ENCODE results near the gene MAN1C1.

The MAN1C1 gene

GRCh38 chr1:25616095-25616986 is at the start of gene MAN1C1:
MAN1C1 (plus strand) TSS chr1:25616791; CDS start chr1:25617798, 1,007 bp downstream.
- peak; percentile 95 for DNase-seq

GRCh38 chr1:25567710-25568089 is 48.9 kb upstream of the MAN1C1 start:
- no peak for DNase-seq

- DNase-seq: no peak
Observed at GRCh38 chr1:25568090-25568833, 48.3 kb upstream of the MAN1C1 start.

DNA sequence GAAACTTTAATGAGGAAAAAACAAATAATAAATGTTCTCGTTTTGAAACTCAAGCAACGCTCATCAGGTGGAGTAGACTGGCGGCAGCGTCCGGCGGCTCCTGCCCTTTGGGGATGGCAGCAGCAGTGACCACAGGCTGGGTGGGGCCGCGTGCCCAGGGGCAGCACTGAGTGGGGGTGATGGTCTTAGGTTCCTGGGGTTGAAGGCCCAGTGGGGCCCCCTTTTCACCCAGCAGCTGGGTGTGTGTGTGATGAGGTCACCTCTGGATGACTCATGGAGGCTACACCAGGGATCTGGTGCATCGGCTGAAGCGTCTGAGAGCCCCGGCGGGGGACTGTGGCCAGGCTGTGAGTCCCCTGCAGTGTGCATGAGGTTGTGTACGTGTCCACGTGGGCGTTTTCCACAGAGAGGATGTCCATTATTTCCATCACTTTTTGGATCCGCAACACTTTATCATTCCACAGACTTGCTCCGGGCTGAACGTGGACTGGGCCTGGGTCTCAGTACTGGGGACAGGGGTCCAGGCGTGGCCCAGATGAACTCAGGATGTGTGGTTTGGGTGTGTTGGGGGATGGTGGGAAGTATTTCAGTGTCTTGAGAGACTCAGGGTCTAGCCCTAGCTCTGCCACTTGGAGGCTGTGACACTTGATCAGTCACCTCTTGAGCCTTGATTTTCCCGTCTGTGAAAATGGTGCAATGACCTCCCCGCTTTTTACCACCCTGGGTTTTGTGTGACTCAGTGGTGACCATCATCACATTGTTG is 47.6 kb upstream of the MAN1C1 start:
- DNase-seq: no peak

DNA sequence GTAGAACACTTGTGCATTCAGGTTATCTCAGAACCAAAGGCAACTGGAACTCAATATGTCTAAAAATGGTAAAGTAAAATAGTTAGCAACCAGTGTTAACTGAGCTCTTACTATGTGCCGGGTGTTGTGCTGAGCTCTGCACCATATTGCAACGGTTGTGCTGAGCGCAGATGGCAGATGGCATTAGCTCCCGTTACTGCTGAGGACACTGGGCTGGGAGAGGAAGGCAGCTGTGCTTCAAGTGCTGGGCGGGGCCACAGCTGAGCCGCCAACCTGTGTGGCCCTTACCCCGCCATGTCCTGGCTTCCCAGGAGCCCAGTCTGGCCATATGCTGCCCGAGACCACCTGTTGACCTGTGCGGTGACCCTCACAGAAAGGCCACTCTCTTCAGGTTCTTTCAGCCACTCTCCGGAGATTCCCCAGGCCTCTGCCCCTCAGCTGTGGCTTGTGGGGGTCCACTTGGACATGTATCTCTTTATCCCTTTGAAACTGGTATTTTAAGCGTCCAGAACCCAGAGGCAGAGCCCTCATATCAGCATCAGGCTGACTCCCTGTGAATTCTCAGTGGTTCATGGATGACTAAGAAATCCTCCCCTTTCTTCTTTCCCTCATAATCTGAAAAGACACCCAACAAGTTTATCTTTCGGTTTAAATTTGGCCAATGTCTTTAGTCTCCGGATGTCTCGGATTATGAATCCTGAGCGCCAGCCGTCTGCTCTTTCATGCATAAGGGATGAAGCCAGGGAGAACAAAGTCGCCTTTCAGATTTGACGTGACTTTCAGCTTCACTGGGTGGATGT is 46.8 kb upstream of the MAN1C1 start:
- no peak for DNase-seq

DNA sequence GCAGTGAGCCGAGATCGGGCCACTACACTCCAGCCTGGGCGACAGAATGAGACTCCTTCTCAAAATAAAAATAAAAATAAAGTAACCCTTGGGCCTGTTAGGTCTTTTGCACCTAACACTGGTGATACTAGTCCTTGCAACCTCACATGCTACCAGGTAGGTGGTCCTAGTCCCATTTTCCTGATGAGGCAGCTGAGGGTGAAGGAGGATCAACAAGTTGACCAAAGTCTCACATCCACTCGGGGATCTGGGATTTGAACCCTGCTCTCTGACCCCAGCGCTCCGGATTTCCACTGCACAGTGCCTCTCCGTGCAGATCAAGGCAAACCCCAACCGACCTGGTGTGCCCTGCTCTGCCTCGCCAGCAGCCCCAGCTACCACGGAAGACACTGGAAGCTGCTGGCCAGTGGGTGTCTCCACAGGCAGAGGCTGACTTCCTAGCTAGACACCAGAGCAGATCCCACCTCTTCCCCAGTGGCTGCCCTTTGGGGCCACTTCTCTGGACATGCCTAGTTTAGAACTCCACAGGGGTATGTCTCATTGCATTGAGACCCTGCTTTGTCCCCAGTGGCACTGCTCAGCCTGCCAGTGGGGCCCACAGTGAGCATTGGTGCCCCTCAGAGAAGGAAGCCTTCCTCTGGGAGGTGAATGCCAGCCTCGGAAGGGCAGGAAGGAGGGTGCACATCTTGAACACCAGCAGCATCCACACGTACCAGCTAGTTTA is 45.6 kb upstream of the MAN1C1 start:
- DNase-seq: no peak

GRCh38 chr1:25571522-25571970 is 45.0 kb upstream of the MAN1C1 start:
- no peak for DNase-seq

DNA sequence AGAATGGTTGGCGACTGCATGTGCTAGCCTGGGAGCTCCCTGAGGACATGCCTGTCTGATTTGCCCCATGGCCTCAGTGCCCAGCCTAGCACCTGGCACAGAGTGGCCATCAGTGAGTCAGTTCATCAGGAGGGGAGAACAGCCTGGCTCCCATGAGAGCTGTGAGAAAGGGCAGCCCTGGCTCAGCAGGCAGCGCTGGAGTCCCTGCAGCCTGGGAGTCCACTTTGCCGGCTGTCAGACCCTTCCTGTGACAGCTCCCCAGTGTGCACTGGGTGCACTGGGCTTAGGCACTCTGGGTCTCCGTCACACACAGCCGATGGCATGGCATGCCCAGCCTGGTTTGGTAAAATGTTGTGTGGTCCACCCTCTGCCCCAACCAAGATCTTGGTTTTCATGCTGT is 44.5 kb upstream of the MAN1C1 start:
- DNase-seq: no peak

- peak; percentile 78 for DNase-seq
Observed at GRCh38 chr1:25572708-25573590, 43.6 kb upstream of the MAN1C1 start.

- DNase-seq: no peak
Observed at GRCh38 chr1:25573591-25573930, 43.0 kb upstream of the MAN1C1 start.

DNA sequence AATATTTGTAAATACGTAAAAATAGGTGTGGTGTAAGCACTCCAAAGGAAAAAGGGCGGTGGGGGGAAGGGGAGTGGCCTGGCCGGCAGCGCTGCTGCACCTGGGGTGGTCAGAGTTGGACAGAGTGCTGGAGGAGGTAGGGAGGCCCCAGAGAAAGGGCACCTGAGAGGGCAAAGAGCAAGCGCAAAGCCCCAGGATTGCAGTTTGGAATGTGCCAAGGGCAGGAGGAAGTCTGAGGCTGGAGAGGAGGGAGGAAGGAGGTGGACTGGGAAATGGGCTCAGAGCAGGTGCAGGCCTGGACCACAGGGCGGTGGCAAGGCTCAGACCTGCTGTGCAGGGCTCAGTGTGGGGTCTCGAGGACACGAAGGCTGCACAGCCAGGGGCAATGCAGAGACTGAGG is 42.6 kb upstream of the MAN1C1 start:
- DNase-seq: no peak

DNA sequence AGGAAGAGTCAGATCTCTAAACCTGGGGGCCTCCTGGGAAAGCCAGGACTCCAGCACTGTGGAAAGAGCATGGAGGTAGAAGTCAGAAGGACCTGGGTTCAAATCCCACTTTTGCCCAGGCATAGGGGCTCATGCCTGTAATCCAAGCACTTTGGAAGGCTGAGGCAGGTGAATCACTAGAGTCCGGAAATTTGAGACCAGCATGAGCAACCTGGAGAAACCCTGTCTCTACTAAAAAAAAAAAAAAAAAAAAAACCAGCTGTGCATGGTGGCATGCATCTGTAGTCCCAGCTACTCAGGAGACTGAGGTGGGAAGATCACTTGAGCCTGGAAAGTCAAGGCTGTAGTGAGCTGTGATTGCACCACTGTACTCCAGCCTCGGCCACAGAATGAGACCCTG is 41.4 kb upstream of the MAN1C1 start:
- DNase-seq: no peak

- no peak for DNase-seq
Observed at GRCh38 chr1:25576459-25577133, 40.0 kb upstream of the MAN1C1 start.

- no peak for DNase-seq
Observed at GRCh38 chr1:25577134-25577920, 39.3 kb upstream of the MAN1C1 start.

GRCh38 chr1:25579292-25580252 is 37.0 kb upstream of the MAN1C1 start:
- DNase-seq: no peak

DNA sequence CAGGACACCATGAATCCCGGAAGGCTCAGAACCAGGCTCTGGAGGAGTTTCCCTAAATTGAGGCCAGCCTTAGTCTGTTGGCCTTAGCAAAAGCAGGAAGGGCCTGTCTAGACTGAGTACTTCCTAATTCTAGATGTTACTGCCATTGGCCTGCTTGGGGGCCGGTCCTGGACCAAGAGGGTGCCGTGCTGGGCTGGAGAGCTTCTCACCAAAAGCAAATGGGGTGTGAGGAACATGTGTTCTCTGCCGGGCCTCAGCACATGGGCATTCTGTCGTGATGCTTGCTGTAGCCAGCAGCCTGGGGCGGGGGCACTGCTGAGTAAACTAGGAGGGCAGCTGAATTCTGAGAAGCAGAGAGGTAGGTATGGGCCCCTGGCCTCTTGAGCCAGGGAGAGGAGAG is 35.7 kb upstream of the MAN1C1 start:
- peak; percentile 30 for DNase-seq

DNA sequence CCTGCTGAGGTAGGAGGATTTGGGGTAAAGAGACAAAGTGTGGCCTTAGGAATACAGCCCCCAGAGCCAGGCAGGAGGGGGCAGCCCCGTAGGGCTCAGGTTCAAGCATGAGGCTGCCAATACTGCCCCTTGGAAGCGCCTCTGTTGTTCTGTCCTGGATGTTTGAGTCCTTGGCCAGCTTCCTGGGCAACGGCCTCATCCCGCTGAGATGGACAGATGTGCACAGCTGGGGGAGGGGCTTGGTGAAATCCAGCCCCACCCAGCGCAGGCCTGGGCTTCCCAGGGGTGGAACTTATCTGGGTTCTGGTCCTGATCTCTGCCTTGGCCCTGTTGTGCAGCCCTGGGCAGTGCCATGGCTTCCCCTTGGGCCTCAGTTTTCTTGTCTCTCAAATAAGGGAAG is 34.8 kb upstream of the MAN1C1 start:
- no peak for DNase-seq
